GM19438 (cell line): Measurements from ENCODE around the gene ANKLE2.

ENCODE experiments used
- ATAC-seq: cut with Tn5 transposase; IDR thresholded peaks from one replicate; pipeline ENCODE4 v1.9.1; 2021; ENCODE audit warnings: low read depth; ENCODE audit not compliant: unreplicated experiment

The ANKLE2 gene

DNA sequence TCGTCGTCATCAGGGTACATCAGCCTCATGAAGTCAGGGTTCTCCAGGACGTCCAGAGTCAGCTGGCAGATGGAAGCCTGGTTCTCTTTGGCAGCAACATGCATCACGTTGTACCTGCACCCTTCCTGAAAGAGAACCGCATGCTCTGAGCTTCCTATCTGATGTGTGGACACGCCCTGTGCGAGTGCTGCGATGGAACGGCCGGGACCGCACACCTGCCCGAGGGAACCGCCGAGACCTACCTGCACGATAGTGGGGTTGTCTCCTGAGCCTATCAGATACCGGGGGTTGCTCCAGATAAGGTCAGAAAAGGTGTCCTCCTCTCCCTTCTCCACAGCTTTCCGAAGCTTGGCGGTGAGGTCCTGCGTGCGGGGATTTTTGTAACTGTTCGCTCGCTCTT lies 13.7 kb downstream of the ANKLE2 start:
- ATAC-seq, result no peak

DNA sequence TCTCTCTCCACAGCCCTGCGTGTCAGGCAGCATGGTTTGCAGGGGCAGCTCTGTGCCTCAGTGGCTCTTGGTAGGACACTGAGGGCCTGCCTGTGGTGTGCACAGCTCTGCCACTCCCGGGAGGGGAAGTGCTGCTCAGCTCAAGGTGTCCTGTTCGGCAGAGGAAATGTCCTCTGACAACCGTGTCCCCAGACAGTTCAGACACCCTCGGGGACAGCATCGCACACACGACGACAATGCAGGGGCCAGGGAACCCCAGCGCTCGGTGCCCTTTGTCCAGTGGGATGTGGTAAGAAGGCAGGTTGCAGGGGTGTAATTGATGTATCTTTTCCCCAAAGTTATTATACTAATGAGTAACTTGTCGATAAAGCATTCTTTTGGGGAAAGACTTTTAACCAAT lies 14.2 kb downstream of the ANKLE2 start:
- no peak for ATAC-seq

GRCh38 chr12:132746613-132747012 lies 15.0 kb downstream of the ANKLE2 start:
- no peak for ATAC-seq

GRCh38 chr12:132743831-132744230 lies 17.8 kb downstream of the ANKLE2 start:
- ATAC-seq, result no peak

GRCh38 chr12:132741620-132742019 lies 20.0 kb downstream of the ANKLE2 start:
- no peak for ATAC-seq

- no peak for ATAC-seq
Measured at GRCh38 chr12:132740652-132741051, 21.0 kb downstream of the ANKLE2 start.

DNA sequence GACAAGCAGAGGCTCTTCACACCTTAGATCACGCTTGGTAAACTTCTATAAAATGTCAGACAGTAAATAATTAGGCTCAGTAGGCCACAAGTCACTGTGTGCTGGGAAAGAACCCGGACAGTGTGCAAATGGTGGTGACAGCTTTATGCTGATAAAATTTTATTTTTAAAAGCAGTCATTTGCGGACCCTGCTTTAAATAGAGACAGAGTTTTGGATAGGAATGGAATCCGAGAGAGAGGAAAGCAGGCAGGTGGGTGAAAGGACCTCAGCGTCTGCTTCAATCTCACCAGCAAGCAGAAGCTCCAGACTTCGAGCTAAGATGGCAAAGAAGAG lies 21.4 kb downstream of the ANKLE2 start:
- no peak for ATAC-seq

GRCh38 chr12:132739600-132740312 lies 21.9 kb downstream of the ANKLE2 start:
- ATAC-seq, result no peak

- ATAC-seq, result no peak
Measured at GRCh38 chr12:132736913-132737312, 24.7 kb downstream of the ANKLE2 start.

DNA sequence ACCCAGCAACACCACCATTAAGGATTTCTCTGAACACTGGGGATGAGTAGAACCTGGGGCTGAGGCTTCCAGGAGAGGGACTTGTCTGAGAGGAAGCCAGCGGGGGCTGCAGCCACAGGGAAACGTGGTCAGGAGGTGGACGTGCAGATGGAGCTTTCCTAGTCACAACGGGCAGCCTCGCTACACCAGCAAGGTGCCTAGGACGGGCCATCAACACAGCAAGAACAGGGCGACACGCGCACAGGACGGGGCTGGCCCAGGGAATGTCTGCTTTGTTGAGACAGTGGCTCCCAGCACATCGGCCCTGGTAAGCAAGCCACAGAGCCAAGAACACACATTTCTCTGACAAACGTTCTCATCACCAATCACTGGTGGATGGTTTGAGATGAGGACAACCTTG lies 25.3 kb downstream of the ANKLE2 start:
- no peak for ATAC-seq

GRCh38 chr12:132735496-132735895 lies 26.1 kb downstream of the ANKLE2 start:
- ATAC-seq, result no peak

DNA sequence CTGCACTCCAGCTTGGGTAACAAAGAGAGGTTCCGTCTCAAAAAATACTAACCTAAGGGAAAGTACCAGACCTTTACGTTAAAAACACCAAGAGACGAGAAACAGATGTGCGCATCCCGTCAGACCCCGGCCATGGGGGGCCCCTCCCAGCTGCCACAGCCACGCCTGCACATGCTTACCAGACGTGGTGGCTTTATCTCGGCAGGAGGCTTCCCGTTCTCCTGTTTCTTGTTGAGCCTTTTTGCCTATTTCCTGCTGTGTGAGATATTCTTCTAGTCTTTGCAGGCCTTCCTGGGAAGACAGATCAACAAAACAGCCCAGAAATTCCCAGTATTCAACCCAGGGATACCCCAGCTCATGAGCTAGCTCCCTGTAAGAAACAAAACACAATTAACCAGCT lies 27.4 kb downstream of the ANKLE2 start:
- ATAC-seq, result no peak

DNA sequence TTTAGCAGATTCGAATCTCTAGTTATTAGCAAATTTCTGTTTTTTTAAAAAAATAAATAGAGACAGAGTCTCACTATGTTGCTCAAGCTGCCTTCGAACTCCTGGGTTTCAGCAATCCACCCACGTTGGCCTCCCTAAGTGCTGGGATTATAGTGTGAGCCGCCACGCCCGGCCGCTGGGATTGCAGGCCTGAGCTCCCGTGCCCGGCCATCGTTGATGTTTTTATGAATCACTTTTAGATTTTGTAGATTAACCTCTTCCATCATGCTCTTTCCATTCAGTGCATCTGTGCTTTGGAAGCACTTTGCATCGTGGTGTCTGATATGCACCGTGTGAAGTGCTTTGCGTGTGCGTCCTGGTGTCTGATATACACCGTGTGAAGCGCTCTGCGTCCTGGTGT lies 30.1 kb downstream of the ANKLE2 start:
- no peak for ATAC-seq

GRCh38 chr12:132730353-132730752 lies 31.3 kb downstream of the ANKLE2 start:
- ATAC-seq, result no peak

- ATAC-seq, result no peak
Measured at GRCh38 chr12:132729541-132730320, 31.9 kb downstream of the ANKLE2 start.

DNA sequence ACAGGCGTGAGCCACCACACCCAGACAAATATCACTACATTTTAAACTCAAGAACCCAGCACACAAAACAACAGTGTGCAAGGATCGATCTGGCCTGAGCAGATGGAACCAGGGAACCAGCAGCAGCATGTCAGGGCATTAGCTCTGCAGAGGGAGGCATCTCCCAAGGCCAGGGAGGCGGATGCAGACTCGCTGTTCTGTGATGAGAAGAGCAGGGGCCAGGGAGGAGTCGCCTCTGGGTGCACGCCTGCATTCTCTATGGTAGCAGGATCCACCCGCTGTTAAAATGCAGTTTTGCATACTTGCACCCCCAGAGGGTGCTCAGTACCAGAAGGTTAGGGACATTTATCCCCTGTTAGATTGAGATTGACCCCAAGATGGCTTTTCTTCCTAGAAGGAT lies 33.1 kb downstream of the ANKLE2 start:
- ATAC-seq, result no peak

- no peak for ATAC-seq
Measured at GRCh38 chr12:132727091-132727794, 34.4 kb downstream of the ANKLE2 start.

- ATAC-seq, result no peak
Measured at GRCh38 chr12:132726386-132726785, 35.2 kb downstream of the ANKLE2 start.

DNA sequence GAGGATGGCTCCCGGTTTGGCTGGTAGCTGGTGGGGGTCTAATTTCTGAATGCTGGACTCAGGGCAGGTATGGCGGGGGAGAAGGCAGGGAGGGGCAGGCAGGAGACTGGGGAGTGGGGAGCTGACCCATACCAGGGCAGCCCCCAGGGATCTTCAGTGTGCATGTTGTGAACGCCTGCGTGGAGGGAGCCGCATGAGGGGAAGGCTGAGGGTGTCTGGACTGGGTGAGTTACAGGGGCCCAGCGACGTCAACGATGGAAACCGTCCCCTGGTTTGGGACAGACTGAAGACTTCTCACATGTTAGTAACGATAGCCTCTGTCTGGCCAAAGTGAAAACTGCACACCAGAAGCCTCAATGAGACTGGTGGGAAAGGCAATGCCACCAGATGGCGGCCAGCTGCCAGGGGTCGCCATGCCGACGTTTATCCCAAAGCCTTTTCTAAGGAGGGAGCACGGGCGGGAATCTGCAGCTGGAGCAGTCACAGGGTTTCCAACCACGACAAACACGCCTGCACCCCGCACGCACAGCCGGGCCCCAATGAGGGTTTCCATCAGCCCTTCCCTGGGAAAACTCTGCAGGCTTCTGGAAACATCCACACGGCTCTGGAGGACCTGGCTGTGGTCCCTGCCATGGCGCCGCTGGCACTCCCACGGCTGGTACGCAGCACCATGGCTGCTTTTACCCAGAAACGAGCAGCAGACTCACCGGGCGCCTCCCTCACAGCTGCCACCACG lies 37.0 kb downstream of the ANKLE2 start:
- ATAC-seq, result no peak

DNA sequence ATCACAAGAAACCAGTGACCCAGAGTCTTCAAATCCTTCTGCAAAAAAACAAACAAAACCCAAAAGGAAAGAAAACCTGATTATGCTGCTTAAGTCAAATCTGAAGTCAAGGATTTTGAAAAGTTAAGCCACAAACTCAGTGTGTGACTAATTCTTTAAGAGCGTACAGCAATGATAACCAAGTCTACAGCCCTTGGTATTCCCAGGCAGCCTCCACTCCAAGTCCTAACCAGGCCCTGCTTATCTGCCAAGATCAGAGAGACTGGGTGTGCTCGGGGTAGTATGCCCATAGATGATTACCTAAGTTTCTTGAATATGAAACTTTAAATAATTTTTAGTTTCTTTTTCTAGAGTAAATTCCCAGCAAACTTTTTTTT lies 37.9 kb downstream of the ANKLE2 start:
- no peak for ATAC-seq
